ENCODE data around the gene PLA2G4F.

- TF ChIP-seq CTCF (IDR thresholded peaks at IDR 0.05 in 2 of 3, conservative IDR thresholded peaks at IDR 0.05 in 1 of 3; ENCODE audit: control insufficient read depth in 2 of 3, extremely low read depth in 1 of 3, insufficient read depth in 1 of 3, low read depth in 3 of 3, low read length in 3 of 3) = no peak
- TF ChIP-seq YBX1 (IDR thresholded peaks at IDR 0.05) = no peak
- no peak for TF ChIP-seq SP1 (IDR thresholded peaks at IDR 0.05; ENCODE audit: low read depth, low read length)
- no peak for TF ChIP-seq ZNF274 (IDR thresholded peaks at IDR 0.05; ENCODE audit: insufficient read depth, insufficient read length)
- no peak for TF ChIP-seq RFX5 (IDR thresholded peaks at IDR 0.05; ENCODE audit: low read depth, low read length)
- TF ChIP-seq KDM1A (IDR thresholded peaks at IDR 0.05; ENCODE audit: borderline replicate concordance) = no peak
- TF ChIP-seq ELK1 (IDR thresholded peaks at IDR 0.05; ENCODE audit: low read depth, low read length) = no peak
- TF ChIP-seq HDAC6 (IDR thresholded peaks at IDR 0.05; ENCODE audit: unreplicated experiment) = no peak
- no peak for TF ChIP-seq EZH2 (IDR thresholded peaks at IDR 0.05; ENCODE audit: borderline replicate concordance, control insufficient read depth, low read depth, low read length)
- no peak for TF ChIP-seq POLR2AphosphoS5 (IDR thresholded peaks at IDR 0.05; ENCODE audit: low read length)
- no peak for TF ChIP-seq TAF1 (IDR thresholded peaks at IDR 0.05; ENCODE audit: borderline replicate concordance, low read depth, low read length)
- no peak for TF ChIP-seq PAX5 (IDR thresholded peaks at IDR 0.05; ENCODE audit: borderline replicate concordance, low read depth, low read length)
- no peak for TF ChIP-seq MTA3 (IDR thresholded peaks at IDR 0.05; ENCODE audit: borderline replicate concordance, low read length)
These were observed 1.5 kb downstream of the PLA2G4F start for GRCh38 chr15:42154956-42155355.

All from GM12878 (cell line).